RCC 7860 (cell line): ENCODE measurements around the gene MKS1.

Experiments used
- DNase-seq: peaks from one replicate; pipeline ENCODE4 v3.0.0-alpha.2; 2015; ENCODE audit warnings: low spot score
- FAIRE-seq: peaks from 2 replicates; lab custom pipeline; 2012; peaks lifted over from hg19 to GRCh38; lab: Jason Lieb, UNC

MKS1 gene

DNA sequence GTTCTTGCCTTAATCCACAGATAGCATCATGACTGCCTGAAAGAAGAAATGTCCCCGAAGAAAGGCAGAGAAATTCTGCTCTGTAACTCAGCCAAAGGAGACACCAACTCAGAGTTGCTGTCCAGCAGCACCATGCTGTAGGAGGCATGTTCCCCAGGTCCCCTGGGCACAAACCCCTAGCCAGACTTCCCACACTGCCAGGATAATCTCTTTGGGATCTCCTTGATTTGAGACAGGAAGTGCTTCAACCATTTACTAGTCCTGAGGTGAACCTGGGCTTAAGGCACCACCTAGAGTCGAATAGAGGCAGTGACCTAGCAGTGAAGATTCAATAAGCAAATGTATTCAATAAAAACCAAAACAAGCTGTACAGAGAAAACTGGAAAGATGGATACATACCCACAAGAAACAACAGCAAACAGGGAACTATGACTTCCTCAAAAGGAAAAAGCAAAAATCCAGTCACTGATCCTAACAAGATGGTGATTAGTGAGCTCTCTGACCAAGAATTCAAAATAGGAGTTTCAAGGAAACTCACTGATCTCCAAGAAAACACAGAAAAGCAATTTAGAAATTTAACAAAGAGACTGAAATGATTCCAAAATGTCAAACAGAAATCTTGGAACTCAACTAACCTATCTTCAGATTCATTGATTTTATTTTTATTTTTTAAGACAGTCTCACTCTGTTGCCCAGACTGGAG, 46.5 kb downstream of the MKS1 start:
- FAIRE-seq (no peak), DNase-seq (peak; percentile 23)

DNA sequence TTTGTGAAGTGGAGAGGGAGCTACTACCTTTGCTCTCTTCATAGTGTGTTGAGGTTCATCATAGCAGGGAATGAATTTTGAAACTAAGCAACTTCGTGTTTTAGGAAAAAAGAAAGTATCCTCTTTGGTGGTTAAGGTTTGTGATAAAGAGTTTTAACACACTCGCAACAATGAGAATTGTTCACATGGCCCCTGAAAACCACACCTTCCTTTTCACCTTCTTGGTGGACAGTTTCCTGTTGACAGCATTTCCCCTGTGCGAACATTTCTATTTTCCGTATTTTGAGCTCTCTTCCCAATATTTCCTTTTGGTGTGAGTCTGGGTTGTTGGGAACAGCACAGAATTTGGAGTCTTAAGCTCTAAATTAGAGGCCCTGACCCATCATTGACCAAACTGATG, 48.4 kb downstream of the MKS1 start:
- FAIRE-seq: no peak
- no peak for DNase-seq

DNA sequence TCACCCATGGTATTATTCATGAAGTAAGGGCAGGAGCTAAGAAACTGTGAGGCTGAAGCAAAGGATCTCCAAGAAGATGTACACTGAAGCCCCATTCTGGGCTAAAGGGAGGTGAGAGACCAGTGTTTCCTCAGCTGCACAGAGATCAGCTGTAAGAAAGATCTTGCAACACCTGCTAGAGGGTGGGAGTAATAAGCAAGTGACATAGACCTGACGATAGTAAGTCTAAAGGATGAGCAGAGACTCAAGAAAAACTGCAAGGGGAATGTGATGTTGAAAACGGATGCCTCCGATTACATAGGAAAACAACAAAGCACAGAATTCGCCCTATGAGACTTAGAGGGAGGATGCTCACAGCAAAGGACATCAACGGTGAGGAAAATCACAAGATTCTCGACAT, 52.4 kb downstream of the MKS1 start, which contains the start of gene OR4D2:
TSS of gene OR4D2 (plus strand) at position 301 of the 400 bp plus-strand sequence. CDS start 2,674 bp downstream, outside the sequence.
- FAIRE-seq: no peak
- DNase-seq: no peak

DNA sequence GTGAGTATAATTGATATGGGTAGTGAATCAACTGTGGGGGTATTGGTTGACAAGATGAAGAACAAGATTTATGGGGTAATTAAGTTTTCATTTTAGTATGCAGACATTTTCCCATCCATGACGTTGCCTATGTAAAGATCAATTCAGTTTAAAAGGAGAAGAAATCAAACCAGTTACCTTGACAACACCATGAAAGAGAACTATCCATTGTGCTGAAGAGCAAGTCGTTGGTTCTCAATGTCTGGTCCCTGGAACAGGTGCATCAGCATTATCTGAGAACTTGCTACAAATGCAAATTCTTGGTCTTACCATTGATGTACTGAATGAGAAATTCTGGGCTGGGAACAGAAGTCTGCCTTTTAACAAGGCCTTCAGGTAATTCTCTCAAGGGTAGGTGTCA, 53.1 kb downstream of the MKS1 start:
- no peak for DNase-seq
- no peak for FAIRE-seq

DNA sequence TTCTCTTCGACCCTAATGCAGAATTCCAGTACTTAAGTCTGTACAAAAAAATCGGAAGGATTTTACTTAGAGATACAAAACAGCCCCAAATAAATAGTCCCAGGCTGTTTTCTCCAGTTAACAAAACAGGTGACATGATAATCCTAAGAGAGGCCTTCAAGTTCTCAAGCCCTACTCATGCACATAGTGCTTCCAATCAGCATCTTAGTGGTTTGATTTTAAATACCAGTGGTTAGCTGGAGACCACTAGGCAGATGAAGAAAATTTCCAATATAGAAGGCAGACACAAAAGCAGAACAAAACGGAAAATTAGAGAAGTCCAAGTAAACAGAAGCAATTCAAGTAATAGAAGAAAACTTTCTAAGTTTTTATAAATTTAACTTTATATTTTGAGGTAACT, 57.5 kb downstream of the MKS1 start:
- FAIRE-seq: no peak

DNA sequence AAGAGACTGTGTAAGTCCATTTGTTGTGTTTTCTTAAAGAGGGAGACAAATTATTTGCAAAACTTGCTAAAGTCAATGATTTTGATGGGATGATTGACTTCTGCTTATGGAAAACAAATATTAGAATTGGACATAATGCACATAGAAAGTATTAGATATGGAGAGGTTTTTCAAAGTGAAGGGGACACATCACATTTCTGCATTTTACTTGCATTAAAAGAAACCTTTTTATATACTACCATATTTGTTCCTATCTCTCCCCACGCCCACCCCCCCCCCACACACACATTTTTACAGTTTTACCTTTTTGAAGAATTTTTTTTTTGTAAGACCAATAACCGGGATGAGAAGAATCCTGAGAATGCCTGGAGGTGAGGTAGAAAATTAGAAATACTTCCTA, 60.9 kb downstream of the MKS1 start:
- DNase-seq (no peak), FAIRE-seq (no peak)

More for the DNA sequence above, 57.5 kb downstream of the MKS1 start:
- no peak for DNase-seq

DNA sequence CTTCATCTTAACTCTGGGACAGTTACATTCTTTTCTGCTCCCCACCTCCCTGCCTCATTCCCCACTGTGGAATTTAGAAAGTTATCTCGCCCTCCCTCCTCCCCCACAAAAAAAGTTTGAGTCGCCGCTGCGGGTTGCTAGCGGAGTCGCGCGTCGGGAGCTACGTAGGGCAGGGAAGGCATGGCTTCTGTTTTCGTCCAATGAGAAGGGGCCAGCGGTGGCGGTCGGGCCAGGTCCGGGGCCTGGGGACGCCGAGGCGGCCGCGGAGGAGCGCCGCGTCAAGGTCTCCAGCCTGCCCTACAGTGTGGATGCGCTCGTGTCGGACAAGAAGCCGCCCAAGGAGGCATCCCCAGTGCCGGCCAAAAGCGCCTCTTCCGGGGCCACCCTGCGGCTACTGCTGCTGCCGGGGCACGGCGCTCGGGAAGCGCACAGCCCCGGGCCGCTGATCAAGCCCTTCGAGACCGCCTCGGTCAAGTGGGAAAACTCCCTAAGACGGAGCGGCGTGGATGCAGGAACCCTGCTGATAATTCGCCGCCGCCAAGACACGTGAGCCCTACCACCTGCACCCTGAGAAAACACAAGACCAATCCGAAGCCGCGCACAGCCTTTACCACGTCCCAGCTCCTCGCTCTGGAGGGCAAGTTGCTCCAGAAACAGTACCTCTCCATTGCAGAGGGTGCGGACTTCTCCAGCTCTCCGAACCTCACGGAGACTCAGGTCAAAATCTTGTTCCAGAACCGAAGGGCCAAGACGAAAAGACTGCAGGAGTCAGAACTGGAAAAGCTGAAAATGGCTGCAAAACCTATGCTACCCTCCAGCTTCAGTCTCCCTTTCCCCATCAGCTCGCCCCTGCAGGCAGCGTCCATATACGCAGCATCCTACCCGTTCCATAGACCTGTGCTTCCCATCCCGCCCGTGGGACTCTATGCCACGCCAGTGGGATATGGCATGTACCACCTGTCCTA, 61.9 kb downstream of the MKS1 start:
- DNase-seq (no peak), FAIRE-seq (no peak)
